GM21367 (cell line): ENCODE measurements around the gene CLEC2L.

ENCODE experiments used
- ATAC-seq: cut with Tn5 transposase; IDR thresholded peaks from one replicate; pipeline ENCODE4 v1.9.1; 2021; ENCODE audit not compliant: unreplicated experiment

CLEC2L gene

GRCh38 chr7:139573871-139574270 lies 50.4 kb downstream of the CLEC2L start:
- ATAC-seq = no peak

- ATAC-seq = no peak
These were observed 51.3 kb downstream of the CLEC2L start for GRCh38 chr7:139574618-139575337.

GRCh38 chr7:139575338-139575680 lies 51.8 kb downstream of the CLEC2L start:
- no peak for ATAC-seq

- ATAC-seq = no peak
These were observed 52.9 kb downstream of the CLEC2L start for GRCh38 chr7:139576179-139576973.

- no peak for ATAC-seq
These were observed 57.0 kb downstream of the CLEC2L start for GRCh38 chr7:139580435-139580834.

- no peak for ATAC-seq
These were observed 58.7 kb downstream of the CLEC2L start for GRCh38 chr7:139582130-139582650.

- no peak for ATAC-seq
These were observed 59.2 kb downstream of the CLEC2L start for GRCh38 chr7:139582671-139583155.

- ATAC-seq = no peak
These were observed 60.5 kb downstream of the CLEC2L start for GRCh38 chr7:139583826-139584553.

GRCh38 chr7:139585042-139585441 lies 61.6 kb downstream of the CLEC2L start:
- ATAC-seq = no peak

- ATAC-seq = no peak
These were observed 62.8 kb downstream of the CLEC2L start for GRCh38 chr7:139586286-139586685.

- no peak for ATAC-seq
These were observed 64.0 kb downstream of the CLEC2L start for GRCh38 chr7:139587535-139587934.

GRCh38 chr7:139588632-139589031 lies 65.1 kb downstream of the CLEC2L start:
- no peak for ATAC-seq

- no peak for ATAC-seq
These were observed 66.0 kb downstream of the CLEC2L start for GRCh38 chr7:139589474-139589873.

- no peak for ATAC-seq
These were observed 68.2 kb downstream of the CLEC2L start for GRCh38 chr7:139591550-139592195.

GRCh38 chr7:139592801-139593461 lies 69.4 kb downstream of the CLEC2L start:
- ATAC-seq = no peak

- ATAC-seq = no peak
These were observed 70.6 kb downstream of the CLEC2L start for GRCh38 chr7:139594090-139594489.
